ENCODE measurements around the gene TMEM132C. TPM values are rescaled to one million over a fixed set of nuclear protein-coding genes. Genes with fewer than 3 reads are reported as not detected.

The TMEM132C gene
- total and polyA plus RNA-seq, 2 of the 8 experiments (the other 6 are each of a cell fraction or from before 2014, with no cell fraction given): 0.23 to 0.76 TPM

GRCh38 chr12:128387811-128388422 is 120.9 kb downstream of the TMEM132C start:
- H3K4me3 ChIP-seq (ENCODE audit: extremely low read depth in 1 of 4, insufficient read depth in 2 of 4, low read depth in 3 of 4, low read length in 4 of 4): no peak overlapping the region
- H3K4ac ChIP-seq (replicated peaks; ENCODE audit: insufficient read length, low read depth, low read length): no peak overlapping the region
- H2BK15ac ChIP-seq (ENCODE audit: low read length): no peak overlapping the region
- ChIA-PET CTCF (ENCODE audit: partially characterized antibody) (interaction anchor here (0.5 to 5.0 kb wide), 35 partner anchors 9 to 399 kb away, joined by 3 to 86 read pairs (median 4); partner anchors contain the start of gene TMEM132C), POLR2A (ENCODE audit: partially characterized antibody) (interaction anchor here (0.9 kb wide), 1 partner anchor 128 kb away, joined by 4 read pairs; no protein-coding TSS in a partner anchor)
- H4K8ac ChIP-seq (ENCODE audit: extremely low read depth, insufficient read depth, low read length): no peak overlapping the region
- H3K4me1 ChIP-seq (replicated peaks in 1 of 4; ENCODE audit: control insufficient read depth in 3 of 4, insufficient read depth in 4 of 4, low read length in 3 of 4): peaks cover 1 to 4% (median 3%) of the 10 kb centered on the region in 4 experiments; a peak in 4 of 7 replicates
- DNase-seq (ENCODE audit: low read depth in 1 of 2, low spot score in 2 of 2): peak; percentile 60 to 91
- H2AK5ac ChIP-seq (ENCODE audit: low read depth, low read length): no peak overlapping the region
- H3K79me1 ChIP-seq (ENCODE audit: low read depth, low read length): no peaks in the 10 kb centered on the region
- H3K56ac ChIP-seq (replicated peaks; ENCODE audit: insufficient read length, low read depth, low read length): no peak overlapping the region
- no peak overlapping the region for H3K27ac ChIP-seq (ENCODE audit: low read depth, low read length)
- no peak overlapping the region for H2BK20ac ChIP-seq (ENCODE audit: low read length)
- H3K14ac ChIP-seq (ENCODE audit: insufficient read length): no peak overlapping the region
- H3K23ac ChIP-seq (ENCODE audit: insufficient read length): no peak overlapping the region
- no peak overlapping the region for H2BK5ac ChIP-seq (ENCODE audit: low read depth, low read length)
- H4K91ac ChIP-seq (replicated peaks; ENCODE audit: insufficient read length, low read length): no peak overlapping the region
- H3K23me2 ChIP-seq (ENCODE audit: low read depth, low read length): 0 out of 2 replicates have a peak, but pooled peaks cover under 1% of the 10 kb centered on the region
- no peaks in the 10 kb centered on the region for H3K9me3 ChIP-seq (ENCODE audit: insufficient read depth in 2 of 2, low read depth in 1 of 2, low read length in 1 of 2)
- H2BK120ac ChIP-seq (replicated peaks; ENCODE audit: low read depth, low read length): no peak overlapping the region
- FAIRE-seq: peak; percentile 7
- H4K20me1 ChIP-seq (replicated peaks in 1 of 2; ENCODE audit: control insufficient read depth in 1 of 2, insufficient read depth in 2 of 2, low read length in 2 of 2): peaks cover 0 to 3% of the 10 kb centered on the region in 2 experiments
- H3K36me3 ChIP-seq (ENCODE audit: control insufficient read depth in 2 of 4, insufficient read depth in 4 of 4, low read length in 3 of 4): no peaks in the 10 kb centered on the region
- H2AFZ ChIP-seq (ENCODE audit: low read length): no peak overlapping the region
- H2BK12ac ChIP-seq (ENCODE audit: low read depth, low read length): no peak overlapping the region
- no peak overlapping the region for H3K9ac ChIP-seq (replicated peaks in 1 of 4; ENCODE audit: extremely low read depth in 1 of 4, low read depth in 3 of 4, low read length in 3 of 4)
- 39% methylated on average over 19 of the region's 19 CpGs; no CpG with 5 or more reads in 1 of the 2 experiments for whole genome bisulfite sequencing, 2 experiments (ENCODE audit: extremely low coverage in 1 of 2, insufficient coverage in 1 of 2, insufficient read length in 1 of 2, insufficient replicate concordance in 2 of 2, low coverage in 1 of 2, low lambda C conversion rate in 2 of 2, missing lambda C conversion rate in 1 of 2)
- H4K5ac ChIP-seq (ENCODE audit: insufficient read length, low read depth, low read length): no peak overlapping the region
- no peak overlapping the region for H3K18ac ChIP-seq (ENCODE audit: extremely low read depth, low read length)
- no peaks in the 10 kb centered on the region for H3K79me2 ChIP-seq (ENCODE audit: control insufficient read depth in 1 of 2, insufficient read depth in 2 of 2, low read length in 2 of 2)
- peaks cover 0 to 9% (median 2%) of the 10 kb centered on the region in 4 experiments; a peak in 5 of 7 replicates for H3K27me3 ChIP-seq (replicated peaks in 1 of 4; ENCODE audit: control insufficient read depth in 3 of 4, extremely low read depth in 1 of 4, insufficient read depth in 3 of 4, low read length in 3 of 4)
- H3K4me2 ChIP-seq (ENCODE audit: insufficient read depth in 1 of 2, low read depth in 2 of 2, low read length in 2 of 2): no peak overlapping the region
- TF ChIP-seq ATF3 (IDR thresholded peaks at IDR 0.05; ENCODE audit: insufficient read depth, low read depth, low read length) (0 out of 2 replicates have a peak, but pooled peaks have one; percentile 12), GABPA (IDR thresholded peaks at IDR 0.05; ENCODE audit: borderline replicate concordance, insufficient read depth, low read length) (peak; percentile 68; the same call in 1 of the 2 replicates), SP2 (IDR thresholded peaks at IDR 0.05; ENCODE audit: low read length) (no peak), RAD21 (IDR thresholded peaks at IDR 0.05 in 1 of 2, conservative IDR thresholded peaks at IDR 0.05 in 1 of 2; ENCODE audit: low read depth in 2 of 2, low read length in 2 of 2) (peak; percentile 88 to 93), MAX (IDR thresholded peaks at IDR 0.05) (peak; percentile 13; the same call in 1 of the 2 replicates), TCF12 (IDR thresholded peaks at IDR 0.05; ENCODE audit: low read depth, low read length) (0 out of 2 replicates have a peak, but pooled peaks have one; percentile 60), TBP (IDR thresholded peaks at IDR 0.05; ENCODE audit: low read depth, low read length) (no peak; the same call in 1 of the 2 replicates), CTCF (IDR thresholded peaks at IDR 0.05; ENCODE audit: control extremely low read depth in 1 of 3, insufficient read depth in 1 of 3, low read depth in 1 of 3, low read length in 3 of 3) (peak; percentile 83 to 95 (median 94))
